ENCODE data around the gene TRIM67. TPM values are rescaled to one million over a fixed set of nuclear protein-coding genes. Genes with fewer than 3 reads are reported as not detected.

TRIM67 gene
- total RNA-seq, 1 experiment from 2014 or later: 0.06 TPM

DNA sequence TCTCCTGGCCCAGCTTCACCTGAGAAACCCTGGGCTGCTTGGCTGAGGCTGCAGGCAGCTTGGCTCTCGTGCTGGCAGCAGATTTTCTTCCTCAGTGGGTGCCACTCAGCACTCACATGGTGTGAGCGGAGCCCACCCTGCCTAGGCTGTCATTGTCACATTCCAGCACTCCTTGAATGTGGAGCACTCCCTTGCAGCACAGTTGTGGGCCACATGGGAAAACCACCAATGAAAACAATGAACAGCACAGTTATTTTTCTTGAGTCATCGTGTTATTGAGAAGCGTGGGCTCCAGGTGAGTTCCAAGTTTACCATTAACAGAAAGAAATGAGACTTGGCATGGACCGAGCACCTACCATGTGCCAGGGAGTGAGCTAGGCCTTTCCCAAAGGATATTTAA lies 27.2 kb upstream of the TRIM67 start:
- Histone ChIP-seq H3K4me1 (ENCODE audit: insufficient read depth, low read length, poor library complexity, severe bottlenecking) (no peaks in the 10 kb centered on the region), H3K4me3 (ENCODE audit: low read depth, low read length, poor library complexity, severe bottlenecking) (no peak overlapping the region), H3K36me3 (ENCODE audit: insufficient read depth, low read length, poor library complexity, severe bottlenecking) (no peaks in the 10 kb centered on the region), H3K27ac (ENCODE audit: low read depth, low read length, poor library complexity, severe bottlenecking) (no peak overlapping the region), H3K9me3 (ENCODE audit: low read depth, low read length, poor library complexity, severe bottlenecking) (no peaks in the 10 kb centered on the region), H3K27me3 (replicated peaks; ENCODE audit: insufficient read depth, low read depth, low read length, poor library complexity) (no peaks in the 10 kb centered on the region)
- ChIA-PET CTCF (no interaction called here), POLR2A (ENCODE audit: low non-redundant PET) (no interaction called here)
- BruUV-seq (replicated peaks): no TSS peak
- no peak for DNase-seq (ENCODE audit: low spot score)
- TF ChIP-seq CTCF (conservative IDR thresholded peaks at IDR 0.05; ENCODE audit: low read depth, low read length) (no peak), EZH2 (IDR thresholded peaks at IDR 0.05; ENCODE audit: borderline replicate concordance, low read depth, low read length, poor library complexity, severe bottlenecking) (no peak)
- intact Hi-C loops (cut with micrococcal nuclease; ENCODE audit: unreplicated experiment): no loop called here

- H3K27me3 ChIP-seq (replicated peaks; ENCODE audit: insufficient read depth, low read depth, low read length, poor library complexity): no peaks in the 10 kb centered on the region
- BruUV-seq (replicated peaks): no TSS peak
- ChIA-PET CTCF (no interaction called here), POLR2A (ENCODE audit: low non-redundant PET) (no interaction called here)
- no peaks in the 10 kb centered on the region for H3K9me3 ChIP-seq (ENCODE audit: low read depth, low read length, poor library complexity, severe bottlenecking)
- no peak overlapping the region for H3K27ac ChIP-seq (ENCODE audit: low read depth, low read length, poor library complexity, severe bottlenecking)
- intact Hi-C loops (cut with micrococcal nuclease; ENCODE audit: unreplicated experiment): no loop called here
- no peak for TF ChIP-seq EZH2 (IDR thresholded peaks at IDR 0.05; ENCODE audit: borderline replicate concordance, low read depth, low read length, poor library complexity, severe bottlenecking)
- no peak for TF ChIP-seq CTCF (conservative IDR thresholded peaks at IDR 0.05; ENCODE audit: low read depth, low read length)
- no peaks in the 10 kb centered on the region for H3K4me1 ChIP-seq (ENCODE audit: insufficient read depth, low read length, poor library complexity, severe bottlenecking)
- H3K36me3 ChIP-seq (ENCODE audit: insufficient read depth, low read length, poor library complexity, severe bottlenecking): no peaks in the 10 kb centered on the region
- H3K4me3 ChIP-seq (ENCODE audit: low read depth, low read length, poor library complexity, severe bottlenecking): no peak overlapping the region
- DNase-seq (ENCODE audit: low spot score): no peak
Observed at GRCh38 chr1:231138236-231138635, 23.6 kb upstream of the TRIM67 start.

- no peak for DNase-seq (ENCODE audit: low spot score)
Observed at GRCh38 chr1:231139125-231139649, 22.7 kb upstream of the TRIM67 start.

More at GRCh38 chr1:231139125-231139649, 22.7 kb upstream of the TRIM67 start:
- ChIA-PET POLR2A (ENCODE audit: low non-redundant PET) (no interaction called here), CTCF (no interaction called here)
- H3K4me3 ChIP-seq (ENCODE audit: low read depth, low read length, poor library complexity, severe bottlenecking): no peak overlapping the region
- H3K4me1 ChIP-seq (ENCODE audit: insufficient read depth, low read length, poor library complexity, severe bottlenecking): no peaks in the 10 kb centered on the region
- TF ChIP-seq CTCF (conservative IDR thresholded peaks at IDR 0.05; ENCODE audit: low read depth, low read length): no peak
- TF ChIP-seq EZH2 (IDR thresholded peaks at IDR 0.05; ENCODE audit: borderline replicate concordance, low read depth, low read length, poor library complexity, severe bottlenecking): no peak
- no peaks in the 10 kb centered on the region for H3K36me3 ChIP-seq (ENCODE audit: insufficient read depth, low read length, poor library complexity, severe bottlenecking)
- BruUV-seq (replicated peaks): no TSS peak
- no peak overlapping the region for H3K27ac ChIP-seq (ENCODE audit: low read depth, low read length, poor library complexity, severe bottlenecking)
- H3K9me3 ChIP-seq (ENCODE audit: low read depth, low read length, poor library complexity, severe bottlenecking): no peaks in the 10 kb centered on the region
- intact Hi-C loops (cut with micrococcal nuclease; ENCODE audit: unreplicated experiment): no loop called here
- no peaks in the 10 kb centered on the region for H3K27me3 ChIP-seq (replicated peaks; ENCODE audit: insufficient read depth, low read depth, low read length, poor library complexity)

Data from A673 (cell line).